Activated CD4-positive, alpha-beta memory T cell treated with anti-CD3 and anti-CD28 coated beads, Interleukin-2, amount 10 ng/mL, durations not matched to agents 7 days and 5 days (primary cell): ENCODE results near the gene MYOCOS. TPM values are rescaled to one million over a fixed set of nuclear protein-coding genes. Genes with fewer than 3 reads are reported as not detected.

Source experiments
- CTCF ChIA-PET: fragments of 350-600 bp; sonication (Branson Sonifier 250); formaldehyde crosslinking; loops from one replicate; lab custom pipeline; 2021; ENCODE audit warnings: antibody characterized with exemption, inconsistent platforms; lab: Charles Lee
- POLR2A ChIA-PET: fragments of 350-600 bp; sonication (Branson Sonifier 250); formaldehyde crosslinking; loops from one replicate; lab custom pipeline; 2021; ENCODE audit warnings: antibody characterized with exemption; lab: Charles Lee
- DNase-seq: peaks from one replicate; pipeline ENCODE4 v3.0.0-alpha.2; 2020
- H3K27ac Mint-ChIP-seq: one replicate; pipeline ENCODE4 v1.8.0; 2021; ENCODE audit warnings: mild to moderate bottlenecking, mixed read lengths
- H3K27me3 Mint-ChIP-seq: one replicate; pipeline ENCODE4 v1.8.0; 2021; ENCODE audit warnings: mixed read lengths
- H3K36me3 Mint-ChIP-seq: one replicate; pipeline ENCODE4 v1.8.0; 2021; ENCODE audit warnings: low read depth, mixed read lengths
- H3K4me1 Mint-ChIP-seq: one replicate; pipeline ENCODE4 v1.8.0; 2021; ENCODE audit warnings: mixed read lengths
- H3K4me3 Mint-ChIP-seq: one replicate; pipeline ENCODE4 v1.8.0; 2021; ENCODE audit warnings: mild to moderate bottlenecking, mixed read lengths
- H3K9me3 Mint-ChIP-seq: one replicate; pipeline ENCODE4 v1.8.0; 2021; ENCODE audit warnings: mixed read lengths
- total RNA-seq, 2 experiments: library from RNA; stranded (reverse); gene quantifications; one replicate each; pipeline ENCODE4 v1.2.3, GENCODE V29; 2021

The MYOCOS gene
- total RNA-seq, 2 experiments from 2014 or later = 0.18 TPM; not detected in 1

- Mint-ChIP-seq H3K36me3 (no peaks in the 10 kb centered on the region), H3K4me1 (no peaks in the 10 kb centered on the region)
- CTCF ChIA-PET = interaction anchor here (0.6 to 2.1 kb wide), 2 partner anchors 9 to 11 kb away, joined by 4 to 11 read pairs; no protein-coding TSS in a partner anchor
These were observed 13.6 kb downstream of the MYOCOS start for GRCh38 chr1:171635661-171636060.

GRCh38 chr1:171636141-171636540 lies 14.1 kb downstream of the MYOCOS start:
- H3K9me3 Mint-ChIP-seq = no peaks in the 10 kb centered on the region
- H3K4me3 Mint-ChIP-seq = no peak overlapping the region
- H3K27ac Mint-ChIP-seq = no peak overlapping the region
- no peaks in the 10 kb centered on the region for H3K36me3 Mint-ChIP-seq
- DNase-seq = no peak
- POLR2A ChIA-PET = no interaction called here
- CTCF ChIA-PET = interaction anchor here (0.6 to 2.1 kb wide), 2 partner anchors 8 to 39 kb away, joined by 3 to 11 read pairs; no protein-coding TSS in a partner anchor
- H3K27me3 Mint-ChIP-seq = peaks cover 5% of the 10 kb centered on the region
- H3K4me1 Mint-ChIP-seq = no peaks in the 10 kb centered on the region

More at GRCh38 chr1:171635661-171636060, 13.6 kb downstream of the MYOCOS start:
- Mint-ChIP-seq H3K27me3 (peaks cover 5% of the 10 kb centered on the region), H3K9me3 (no peaks in the 10 kb centered on the region), H3K27ac (no peak overlapping the region), H3K4me3 (no peak overlapping the region)
- POLR2A ChIA-PET = interaction anchor here (0.6 kb wide), 1 partner anchor 125 kb away, joined by 4 read pairs; no protein-coding TSS in a partner anchor
- no peak for DNase-seq

- H3K27ac Mint-ChIP-seq = no peak overlapping the region
- no peak for DNase-seq
- no peaks in the 10 kb centered on the region for H3K4me1 Mint-ChIP-seq
- H3K9me3 Mint-ChIP-seq = no peaks in the 10 kb centered on the region
- H3K36me3 Mint-ChIP-seq = no peaks in the 10 kb centered on the region
- no peak overlapping the region for H3K4me3 Mint-ChIP-seq
- ChIA-PET CTCF (no interaction called here), POLR2A (no interaction called here)
- no peaks in the 10 kb centered on the region for H3K27me3 Mint-ChIP-seq
These were observed 16.0 kb downstream of the MYOCOS start for GRCh38 chr1:171637928-171638576.

GRCh38 chr1:171640225-171640624 lies 18.2 kb downstream of the MYOCOS start:
- no peaks in the 10 kb centered on the region for H3K36me3 Mint-ChIP-seq
- H3K4me1 Mint-ChIP-seq = peaks cover 5% of the 10 kb centered on the region
- peaks cover 2% of the 10 kb centered on the region for H3K27me3 Mint-ChIP-seq
- no peak overlapping the region for H3K4me3 Mint-ChIP-seq
- no peaks in the 10 kb centered on the region for H3K9me3 Mint-ChIP-seq
- H3K27ac Mint-ChIP-seq = no peak overlapping the region
- DNase-seq = no peak
- ChIA-PET POLR2A (no interaction called here), CTCF (no interaction called here)

GRCh38 chr1:171641076-171641864 lies 19.2 kb downstream of the MYOCOS start:
- Mint-ChIP-seq H3K27me3 (peaks cover 2% of the 10 kb centered on the region), H3K4me1 (peaks cover 5% of the 10 kb centered on the region), H3K9me3 (no peaks in the 10 kb centered on the region), H3K36me3 (no peaks in the 10 kb centered on the region), H3K4me3 (no peak overlapping the region), H3K27ac (no peak overlapping the region)
- POLR2A ChIA-PET = no interaction called here
- DNase-seq = no peak
- CTCF ChIA-PET = interaction anchor here (1.3 kb wide), 1 partner anchor 156 kb away, joined by 3 read pairs; no protein-coding TSS in a partner anchor

- Mint-ChIP-seq H3K36me3 (no peaks in the 10 kb centered on the region), H3K4me3 (no peak overlapping the region), H3K27me3 (peaks cover 2% of the 10 kb centered on the region), H3K27ac (no peak overlapping the region), H3K4me1 (peaks cover 5% of the 10 kb centered on the region), H3K9me3 (no peaks in the 10 kb centered on the region)
- ChIA-PET POLR2A (no interaction called here), CTCF (interaction anchor here (0.6 to 1.3 kb wide), 3 partner anchors 157 to 329 kb away, joined by 3 to 4 read pairs (median 3); no protein-coding TSS in a partner anchor)
- no peak for DNase-seq
These were observed 20.2 kb downstream of the MYOCOS start for GRCh38 chr1:171642197-171642596.

- no peak overlapping the region for H3K27ac Mint-ChIP-seq
- no peaks in the 10 kb centered on the region for H3K9me3 Mint-ChIP-seq
- H3K27me3 Mint-ChIP-seq = peaks cover 2% of the 10 kb centered on the region
- H3K4me1 Mint-ChIP-seq = peaks cover 5% of the 10 kb centered on the region
- H3K4me3 Mint-ChIP-seq = no peak overlapping the region
- POLR2A ChIA-PET = no interaction called here
- CTCF ChIA-PET = no interaction called here
- H3K36me3 Mint-ChIP-seq = no peaks in the 10 kb centered on the region
- no peak for DNase-seq
These were observed 21.1 kb downstream of the MYOCOS start for GRCh38 chr1:171643156-171643555.

- Mint-ChIP-seq H3K9me3 (no peaks in the 10 kb centered on the region), H3K27ac (no peak overlapping the region), H3K4me3 (no peak overlapping the region), H3K4me1 (peaks cover 5% of the 10 kb centered on the region), H3K36me3 (no peaks in the 10 kb centered on the region), H3K27me3 (peaks cover 2% of the 10 kb centered on the region)
- DNase-seq = peak; percentile 74
- POLR2A ChIA-PET = interaction anchor here (1.4 to 1.5 kb wide), 2 partner anchors 95 to 160 kb away, joined by 3 to 4 read pairs; partner anchors contain the start of gene PRRC2C
- CTCF ChIA-PET = interaction anchor here (0.6 to 3.4 kb wide), 36 partner anchors 9 to 763 kb away, joined by 3 to 48 read pairs (median 4); partner anchors contain the start of genes DNM3, FMO4, METTL13 and PRRC2C
These were observed 22.9 kb downstream of the MYOCOS start for GRCh38 chr1:171644805-171645483.

- Mint-ChIP-seq H3K9me3 (no peaks in the 10 kb centered on the region), H3K4me3 (no peak overlapping the region), H3K27ac (no peak overlapping the region), H3K27me3 (peaks cover 7% of the 10 kb centered on the region), H3K4me1 (peaks cover 5% of the 10 kb centered on the region), H3K36me3 (no peaks in the 10 kb centered on the region)
- CTCF ChIA-PET = interaction anchor here (0.5 to 3.4 kb wide), 20 partner anchors 10 to 734 kb away, joined by 3 to 48 read pairs (median 4); partner anchors contain the start of gene METTL13
- no peak for DNase-seq
- POLR2A ChIA-PET = interaction anchor here (1.2 kb wide), 1 partner anchor 98 kb away, joined by 3 read pairs; no protein-coding TSS in a partner anchor
These were observed 23.7 kb downstream of the MYOCOS start for GRCh38 chr1:171645553-171646248.

- peaks cover 5% of the 10 kb centered on the region for H3K4me1 Mint-ChIP-seq
- peaks cover 11% of the 10 kb centered on the region for H3K27me3 Mint-ChIP-seq
- DNase-seq = no peak
- H3K27ac Mint-ChIP-seq = no peak overlapping the region
- H3K36me3 Mint-ChIP-seq = no peaks in the 10 kb centered on the region
- H3K9me3 Mint-ChIP-seq = no peaks in the 10 kb centered on the region
- no peak overlapping the region for H3K4me3 Mint-ChIP-seq
- ChIA-PET CTCF (interaction anchor here (0.6 to 3.4 kb wide), 5 partner anchors 9 to 734 kb away, joined by 3 to 48 read pairs (median 4); no protein-coding TSS in a partner anchor), POLR2A (interaction anchor here (1.2 kb wide), 1 partner anchor 97 kb away, joined by 3 read pairs; no protein-coding TSS in a partner anchor)
These were observed 24.2 kb downstream of the MYOCOS start for GRCh38 chr1:171646249-171646560.

- POLR2A ChIA-PET = no interaction called here
- Mint-ChIP-seq H3K9me3 (no peaks in the 10 kb centered on the region), H3K27me3 (peaks cover 24% of the 10 kb centered on the region), H3K36me3 (no peaks in the 10 kb centered on the region), H3K4me1 (peaks cover 10% of the 10 kb centered on the region), H3K4me3 (no peak within 1 kb of the TSS), H3K27ac (no peak within 1 kb of the TSS)
- no peak for DNase-seq
- CTCF ChIA-PET = no interaction called here
These were observed 30.3 kb downstream of the MYOCOS start, which contains the start of gene MYOC for GRCh38 chr1:171652234-171652822. TSS of gene MYOC (minus strand) at chr1:171652688. CDS start at chr1:171652611, 77 bp downstream.

GRCh38 chr1:171653796-171654195 lies 31.8 kb downstream of the MYOCOS start:
- H3K4me1 Mint-ChIP-seq = peaks cover 10% of the 10 kb centered on the region

More at GRCh38 chr1:171653796-171654195, 31.8 kb downstream of the MYOCOS start:
- Mint-ChIP-seq H3K9me3 (no peaks in the 10 kb centered on the region), H3K27me3 (peaks cover 24% of the 10 kb centered on the region), H3K27ac (no peak overlapping the region), H3K4me3 (no peak overlapping the region), H3K36me3 (no peaks in the 10 kb centered on the region)
- ChIA-PET CTCF (interaction anchor here (3.2 kb wide), 1 partner anchor 8 kb away, joined by 26 read pairs; no protein-coding TSS in a partner anchor), POLR2A (no interaction called here)
- no peak for DNase-seq
